IMR-90 (cell line): ENCODE measurements around the gene ANXA4. TPM values are rescaled to one million over a fixed set of nuclear protein-coding genes. Genes with fewer than 3 reads are reported as not detected.

ENCODE experiments used
- ATAC-seq: fragments of 200-7000 bp; cut with Tn5 transposase; 2 replicates; pipeline ENCODE4 v1.9.1; 2020; ENCODE audit warnings: low read depth, mild to moderate bottlenecking, moderate library complexity
- BruUV-seq: library from RNA; stranded (reverse); fragments of 400-500 nt; replicated peaks from 2 replicates; lab custom pipeline; 2021; lab: Mats Ljungman, UMichigan
- CTCF ChIA-PET: fragments of 300-600 bp; formaldehyde crosslinking; extraction: SDS; loops from one replicate; lab custom pipeline; 2021; ENCODE audit warnings: antibody characterized with exemption; lab: Yijun Ruan, JAX
- POLR2A ChIA-PET: fragments of 300-600 bp; sonication (Branson Sonifier 250); formaldehyde crosslinking; loops from one replicate; lab custom pipeline; 2022; ENCODE audit warnings: antibody characterized with exemption; ENCODE audit not compliant: unreplicated experiment; lab: Charles Lee
- DNase-seq: peaks from one replicate; pipeline ENCODE4 v3.0.0; 2013
- H2AFZ ChIP-seq: replicated peaks from 2 replicates; pipeline ENCODE3; 2013; ENCODE audit warnings: low read length, mild to moderate bottlenecking; ENCODE audit not compliant: poor library complexity
- H2AK5ac ChIP-seq: 2 replicates; pipeline ENCODE4 v1.6.1; 2013; ENCODE audit warnings: low read depth, low read length, inconsistent platforms
- H2AK9ac ChIP-seq: replicated peaks from 2 replicates; pipeline ENCODE3; 2013; ENCODE audit warnings: mild to moderate bottlenecking, low read depth, low read length, moderate library complexity; ENCODE audit not compliant: poor library complexity
- H2BK120ac ChIP-seq: 2 replicates; pipeline ENCODE4 v1.6.1; 2013; ENCODE audit warnings: low read depth, low read length, inconsistent platforms
- H2BK15ac ChIP-seq: 3 replicates; pipeline ENCODE4 v1.6.1; 2013; ENCODE audit warnings: low read depth, low read length, inconsistent platforms
- H2BK20ac ChIP-seq: 2 replicates; pipeline ENCODE4 v1.6.1; 2013; ENCODE audit warnings: low read depth, mild to moderate bottlenecking, inconsistent platforms, low read length, moderate library complexity
- H2BK5ac ChIP-seq: 2 replicates; pipeline ENCODE4 v1.6.1; 2013; ENCODE audit warnings: mild to moderate bottlenecking, low read depth, low read length, inconsistent platforms; ENCODE audit not compliant: poor library complexity, severe bottlenecking
- H3K14ac ChIP-seq: replicated peaks from 2 replicates; pipeline ENCODE4 v1.6.1; 2013; ENCODE audit warnings: low read depth, low read length, inconsistent platforms
- H3K18ac ChIP-seq: 2 replicates; pipeline ENCODE4 v1.6.1; 2013; ENCODE audit warnings: low read depth, low read length, control low read depth
- H3K23ac ChIP-seq: 2 replicates; pipeline ENCODE4 v1.6.1; 2013; ENCODE audit warnings: low read depth, low read length, inconsistent platforms
- H3K27ac ChIP-seq: 2 replicates; pipeline ENCODE4 v1.5.1; 2013; ENCODE audit warnings: mild to moderate bottlenecking, control low read depth, low read length; ENCODE audit not compliant: insufficient read depth
- H3K27me3 ChIP-seq: 2 replicates; pipeline ENCODE4 v1.6.1; 2013; ENCODE audit warnings: low read length; ENCODE audit not compliant: control insufficient read depth, insufficient read depth
- H3K36me3 ChIP-seq: 2 replicates; pipeline ENCODE4 v1.6.1; 2013; ENCODE audit warnings: low read length, mixed read lengths; ENCODE audit not compliant: control insufficient read depth, insufficient read depth
- H3K4ac ChIP-seq: 2 replicates; pipeline ENCODE4 v1.6.1; 2013; ENCODE audit warnings: low read depth, low read length, inconsistent platforms
- H3K4me1 ChIP-seq: 2 replicates; pipeline ENCODE4 v1.6.1; 2013; ENCODE audit warnings: low read length, mixed read lengths; ENCODE audit not compliant: control insufficient read depth, insufficient read depth
- H3K4me2 ChIP-seq: 2 replicates; pipeline ENCODE4 v1.6.1; 2013; ENCODE audit warnings: low read depth, mild to moderate bottlenecking, control low read depth, low read length, moderate library complexity
- H3K4me3 ChIP-seq: 2 replicates; pipeline ENCODE4 v1.5.1; 2013; ENCODE audit warnings: low read depth, mild to moderate bottlenecking, control low read depth, low read length, moderate library complexity; ENCODE audit not compliant: insufficient read depth
- H3K56ac ChIP-seq: 2 replicates; pipeline ENCODE4 v1.6.1; 2013; ENCODE audit warnings: low read length, inconsistent platforms; ENCODE audit not compliant: insufficient read depth; ENCODE audit errors: extremely low read depth
- H3K79me1 ChIP-seq, 2 experiments: 2 replicates each; pipeline ENCODE4 v1.6.1; 2013; ENCODE audit warnings: low read length in 2 of 2, inconsistent platforms in 1 of 2, low read depth in 1 of 2
- H3K9ac ChIP-seq: 2 replicates; pipeline ENCODE4 v1.6.1; 2013; ENCODE audit warnings: low read depth, low read length, control low read depth
- H3K9me1 ChIP-seq: 2 replicates; pipeline ENCODE4 v1.6.1; 2013; ENCODE audit warnings: low read length, inconsistent platforms; ENCODE audit not compliant: insufficient read depth
- H3K9me3 ChIP-seq: 2 replicates; pipeline ENCODE4 v1.6.1; 2013; ENCODE audit warnings: low read length; ENCODE audit not compliant: control insufficient read depth, insufficient read depth
- H4K20me1 ChIP-seq: 2 replicates; pipeline ENCODE4 v1.6.1; 2013; ENCODE audit warnings: low read length, inconsistent platforms; ENCODE audit not compliant: insufficient read depth
- H4K5ac ChIP-seq: 2 replicates; pipeline ENCODE4 v1.6.1; 2013; ENCODE audit warnings: mild to moderate bottlenecking, low read depth, low read length, control low read depth
- H4K8ac ChIP-seq, 2 experiments: 2 replicates each; pipeline ENCODE4 v1.6.1; 2013; ENCODE audit warnings: low read depth in 2 of 2, low read length in 2 of 2, control low read depth in 1 of 2, inconsistent platforms in 1 of 2
- H4K91ac ChIP-seq: 2 replicates; pipeline ENCODE4 v1.6.1; 2013; ENCODE audit warnings: low read depth, low read length, inconsistent platforms; ENCODE audit not compliant: insufficient read depth
- CEBPB ChIP-seq: IDR thresholded peaks from 2 replicates; pipeline ENCODE4 v1.6.1; 2012; ENCODE audit warnings: low read depth, low read length, improper control_type of control experiment
- FOS ChIP-seq: fragments of 150-350 bp; IDR thresholded peaks from 2 replicates; pipeline ENCODE4 v1.6.1; 2016; ENCODE audit warnings: low read depth, low read length
- MAZ ChIP-seq: IDR thresholded peaks from 2 replicates; pipeline ENCODE4 v1.6.1; 2012; ENCODE audit warnings: low read depth, mild to moderate bottlenecking, low read length, improper control_type of control experiment, moderate library complexity, borderline replicate concordance
- RCOR1 ChIP-seq: IDR thresholded peaks from 2 replicates; pipeline ENCODE4 v1.6.1; 2012; ENCODE audit warnings: mild to moderate bottlenecking, low read length, improper control_type of control experiment; ENCODE audit not compliant: insufficient replicate concordance
- USF2 ChIP-seq: fragments of 150-350 bp; IDR thresholded peaks from 2 replicates; pipeline ENCODE4 v1.6.1; 2017; ENCODE audit warnings: mild to moderate bottlenecking, antibody characterized with exemption, low read length, low read depth
- WGBS, 2 experiments: methylation state at CpG; one replicate each; pipeline versions ENCODE4 v1.1.5 to v1.1.7; 2013; ENCODE audit warnings: missing lambda C conversion rate in 2 of 2; ENCODE audit not compliant: insufficient read length in 1 of 2; ENCODE audit errors: extremely low coverage in 2 of 2; 5-methylcytosine and 5-hydroxymethylcytosine counted together
- dilution Hi-C: fragments of 300-500 bp; cut with HindIII; formaldehyde crosslinking; loops from one replicate; pipeline ENCODE4 v1.14.3; 2018; ENCODE audit warnings: low sequenced_read_pairs; ENCODE audit not compliant: unreplicated experiment
- in situ Hi-C: fragments of 300-500 bp; cut with MboI; formaldehyde crosslinking; loops from 3 replicates; pipeline ENCODE4 v1.14.3; 2019; ENCODE audit warnings: low sequenced_read_pairs, inconsistent platforms, mixed read lengths
- intact Hi-C: fragments of 100-400 bp; cut with micrococcal nuclease; formaldehyde crosslinking; loops from 2 replicates; pipeline ENCODE4 v1.10.0; 2022
- polyA plus RNA-seq, 3 experiments: library from polyadenylated mRNA; depleted of rRNA; stranded (reverse); fragments of >200 nt; gene quantifications; 2 replicates each; pipeline ENCODE4 v1.2.3, GENCODE V29; 2012; ENCODE audit warnings: low replicate concordance in 1 of 3
- total RNA-seq: library from RNA; depleted of rRNA; stranded (reverse); fragments of >200 nt; gene quantifications from 2 replicates; pipeline ENCODE4 v1.2.3, GENCODE V29; 2012

ANXA4 gene
- total and polyA plus RNA-seq, 2 of the 4 experiments (the other 2 are of a cell fraction), result 22.2 to 72.0 TPM

DNA sequence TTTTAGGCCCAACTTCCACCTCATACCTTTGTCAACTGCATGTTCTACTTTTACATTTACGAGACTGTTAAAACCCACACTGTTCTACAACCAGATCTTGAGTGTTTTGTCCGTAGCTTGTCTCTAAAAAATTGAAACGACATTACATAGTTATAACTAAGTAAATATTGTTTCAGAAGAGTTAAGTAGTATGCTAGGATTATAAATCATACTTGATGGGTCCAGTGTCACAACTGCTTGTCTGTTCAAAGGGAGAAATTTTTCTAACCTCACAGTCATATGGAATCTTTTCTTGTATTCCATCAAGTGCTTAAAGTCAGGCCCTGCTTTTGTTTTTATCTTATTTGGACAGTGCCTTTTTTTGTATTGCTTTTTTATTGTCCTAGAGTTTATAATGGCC lies 91.8 kb downstream of the ANXA4 start:
- Histone ChIP-seq H3K36me3 (no peaks in the 10 kb centered on the region), H3K27ac (no peak overlapping the region), H3K18ac (no peak overlapping the region), H4K5ac (no peak overlapping the region), H3K14ac (no peak overlapping the region), H3K9ac (no peak overlapping the region), H2BK120ac (no peak overlapping the region), H2AFZ (no peak overlapping the region), H3K9me3 (no peaks in the 10 kb centered on the region), H2BK15ac (no peak overlapping the region), H3K9me1 (no peaks in the 10 kb centered on the region), H2AK9ac (no peak overlapping the region), H3K79me1 (peaks cover 25 to 49% of the 10 kb centered on the region in 2 experiments), H3K4me3 (no peak overlapping the region), H4K8ac (no peak overlapping the region), H3K56ac (no peak overlapping the region), H3K23ac (no peak overlapping the region; the same call in 1 of the 2 replicates), H3K4me1 (0 out of 2 replicates have a peak, but pooled peaks cover 2% of the 10 kb centered on the region), H2BK5ac (no peak overlapping the region), H3K4me2 (no peak overlapping the region), H2BK20ac (no peak overlapping the region), H3K27me3 (no peaks in the 10 kb centered on the region), H4K20me1 (no peaks in the 10 kb centered on the region), H2AK5ac (no peak overlapping the region), H3K4ac (no peak overlapping the region), H4K91ac (no peak overlapping the region)
- POLR2A ChIA-PET, result no interaction called here
- no CpG with 5 or more reads among the region's 3 CpGs for WGBS, 2 experiments
- dilution Hi-C loops (no loop called here), in situ Hi-C loops (no loop called here), intact Hi-C loops (loop anchor here (10.0 kb wide), 1 partner anchor 51 kb away; no protein-coding TSS in a partner anchor)
- DNase-seq, result no peak
- CTCF ChIA-PET, result no interaction called here
- ATAC-seq, result no peak
- no TSS peak for BruUV-seq
- TF ChIP-seq RCOR1 (no peak), CEBPB (no peak), MAZ (no peak), USF2 (no peak), FOS (no peak)
